HepG2 (cell line): Measurements from ENCODE around the gene APRT. TPM values are rescaled to one million over a fixed set of nuclear protein-coding genes. Genes with fewer than 3 reads are reported as not detected.
A peak's percentile ranks its signal among the peaks of the same experiment; 100 is the strongest.

Experiments used
- ATAC-seq: fragments of 200-7000 bp; cut with Tn5 transposase; 3 replicates; pipeline ENCODE4 v1.9.1; 2020; ENCODE audit warnings: mild to moderate bottlenecking, moderate library complexity
- BruUV-seq: library from RNA; stranded (reverse); fragments of 400-500 nt; replicated peaks from 2 replicates; lab custom pipeline; 2021; lab: Mats Ljungman, UMichigan
- CTCF ChIA-PET: fragments of 300-600 bp; formaldehyde crosslinking; extraction: SDS; loops from one replicate; lab custom pipeline; 2021; ENCODE audit warnings: low total read pairs, inconsistent platforms, low intra/inter-chr PET ratio; lab: Yijun Ruan, JAX
- POLR2A ChIA-PET: fragments of 350-600 bp; sonication (Branson Sonifier 250); formaldehyde crosslinking; loops from one replicate; lab custom pipeline; 2020; ENCODE audit warnings: antibody characterized with exemption, inconsistent platforms; lab: Yijun Ruan, JAX
- DNase-seq: peaks from one replicate; pipeline ENCODE4 v3.0.0-alpha.2; 2015; ENCODE audit warnings: low spot score
- FAIRE-seq: peaks from 3 replicates; lab custom pipeline; 2011; peaks lifted over from hg19 to GRCh38; lab: Jason Lieb, UNC
- H2AFZ ChIP-seq: one replicate; pipeline ENCODE4 v1.6.1; 2011; ENCODE audit warnings: low read length, inconsistent platforms
- H3K27ac ChIP-seq: fragments of 300-600 bp; 3 replicates; pipeline ENCODE4 v1.8.0; 2011; ENCODE audit warnings: mixed run types, mild to moderate bottlenecking, mixed read lengths, low read length, inconsistent platforms; ENCODE audit not compliant: insufficient read depth; ENCODE audit errors: extremely low read length
- H3K27me3 ChIP-seq, 2 experiments: fragments of 200-600 bp in 1 of 2; 2 replicates in 1 of 2; 3 replicates in 1 of 2; pipeline versions ENCODE4 v1.6.0 to v1.8.0; 2011; ENCODE audit warnings: low read length in 2 of 2, mild to moderate bottlenecking in 2 of 2, moderate library complexity in 2 of 2, inconsistent platforms in 1 of 2; ENCODE audit not compliant: insufficient read depth in 2 of 2, control insufficient read depth in 1 of 2
- H3K36me3 ChIP-seq, 2 experiments: fragments of 200-600 bp in 1 of 2; replicated peaks in 1 of 2; 2 replicates in 1 of 2; 3 replicates in 1 of 2; pipeline versions ENCODE4 v1.5.1 to v1.8.0; 2011; ENCODE audit warnings: low read length in 2 of 2, inconsistent platforms in 1 of 2; ENCODE audit not compliant: insufficient read depth in 2 of 2, control insufficient read depth in 1 of 2
- H3K4me1 ChIP-seq: 2 replicates; pipeline ENCODE4 v1.5.1; 2012; ENCODE audit warnings: low read length, inconsistent platforms; ENCODE audit not compliant: insufficient read depth
- H3K4me2 ChIP-seq: 2 replicates; pipeline ENCODE4 v1.6.0; 2011; ENCODE audit warnings: low read depth, low read length, inconsistent platforms
- H3K4me3 ChIP-seq, 3 experiments: fragments of 200-600 bp in 1 of 3; sonication (generic), shearing (Covaris generic) in 1 of 3; replicated peaks in 1 of 3; 2 replicates each; pipeline ENCODE4 v1.5.1; 2011 to 2016; ENCODE audit warnings: low read length in 3 of 3, inconsistent platforms in 2 of 3, low read depth in 2 of 3, mild to moderate bottlenecking in 2 of 3, control low read depth in 1 of 3, mixed read lengths in 1 of 3; ENCODE audit not compliant: insufficient read depth in 1 of 3
- H3K79me2 ChIP-seq: one replicate; pipeline ENCODE4 v1.6.1; 2011; ENCODE audit warnings: low read length, inconsistent platforms; ENCODE audit not compliant: insufficient read depth
- H3K9ac ChIP-seq: 2 replicates; pipeline ENCODE4 v1.6.0; 2011; ENCODE audit warnings: mild to moderate bottlenecking, low read depth, low read length, inconsistent platforms; ENCODE audit not compliant: insufficient read depth
- H3K9me3 ChIP-seq: 2 replicates; pipeline ENCODE4 v1.5.1; 2012; ENCODE audit warnings: mild to moderate bottlenecking, low read length
- H4K20me1 ChIP-seq: 2 replicates; pipeline ENCODE4 v1.6.0; 2011; ENCODE audit warnings: inconsistent platforms, mild to moderate bottlenecking, low read length, moderate library complexity; ENCODE audit not compliant: insufficient read depth
- CBFB ChIP-seq: sonication (generic); formaldehyde crosslinking; IDR thresholded peaks from 2 replicates; pipeline ENCODE4 v1.4.0; 2020; ENCODE audit warnings: missing genetic modification reagents
- CBX2 ChIP-seq, 2 experiments: fragments of 200-600 bp in 1 of 2; sonication (generic); formaldehyde crosslinking in 1 of 2; IDR thresholded peaks; 2 replicates each; pipeline versions ENCODE4 v1.7.0 to v1.8.1; 2018 to 2022; ENCODE audit warnings: low read depth in 2 of 2, low read length in 1 of 2, mild to moderate bottlenecking in 1 of 2, missing genetic modification reagents in 1 of 2
- DMAP1 ChIP-seq: IDR thresholded peaks from 2 replicates; pipeline ENCODE4 v1.6.1; 2016
- REPIN1 ChIP-seq: sonication (generic); formaldehyde crosslinking; IDR thresholded peaks from 2 replicates; pipeline ENCODE4 v1.8.0; 2022; ENCODE audit warnings: missing genetic modification reagents, low read depth, mild to moderate bottlenecking, borderline replicate concordance
- TAF15 ChIP-seq: fragments of 200-400 bp; formaldehyde crosslinking; IDR thresholded peaks from one replicate; pipeline ENCODE4 v1.6.1; 2018; ENCODE audit warnings: mild to moderate bottlenecking, low read depth, low read length; ENCODE audit not compliant: poor library complexity, severe bottlenecking
- TBP ChIP-seq: sonication (generic); formaldehyde crosslinking; IDR thresholded peaks from 2 replicates; pipeline ENCODE4 v1.5.0; 2020; ENCODE audit warnings: missing genetic modification reagents
- TEAD2 ChIP-seq: sonication (generic); formaldehyde crosslinking; IDR thresholded peaks from 2 replicates; pipeline ENCODE4 v1.9.0; 2021; ENCODE audit warnings: missing genetic modification reagents
- ZNF883 ChIP-seq: sonication (generic); formaldehyde crosslinking; IDR thresholded peaks from 2 replicates; pipeline ENCODE4 v1.5.1; 2020; ENCODE audit warnings: mild to moderate bottlenecking, missing genetic modification reagents; ENCODE audit errors: not compliant biosample characterization
- WGBS: methylation state at CpG from one replicate; pipeline ENCODE4 v1.1.6; 2017; ENCODE audit warnings: low lambda C conversion rate; 5-methylcytosine and 5-hydroxymethylcytosine counted together
- in situ Hi-C: cut with HindIII; loops from 2 replicates; pipeline ENCODE4 v1.10.0; 2017; ENCODE audit warnings: low pct_unique_long_range_greater_than_20kb; ENCODE audit not compliant: extremely low pct_ligation_motif_present
- intact Hi-C: fragments of 100-400 bp; cut with micrococcal nuclease; formaldehyde crosslinking; loops from one replicate; pipeline ENCODE4 v1.10.0; 2022; ENCODE audit not compliant: unreplicated experiment
- polyA plus RNA-seq, 8 experiments: library from polyadenylated mRNA; depleted of rRNA in 3 of 8; stranded (reverse) in 7 of 8; unstranded in 1 of 8; fragments of >200 nt; fragmentation: Illumina TruSeq in 4 of 8; extraction: Trizol in 4 of 8; gene quantifications; 2 replicates each; pipeline versions ENCODE4 v1.2.1 to v1.2.3, GENCODE V29; 2011 to 2016; ENCODE audit warnings: low read depth in 4 of 8, missing spikeins in 1 of 8, mixed read lengths in 1 of 8; ENCODE audit not compliant: insufficient read depth in 1 of 8
- total RNA-seq, 5 experiments: library from RNA; depleted of rRNA; stranded (reverse); fragments of >200 nt; fragmentation: Illumina TruSeq; extraction: Trizol; gene quantifications; 2 replicates each; pipeline ENCODE4 v1.2.3, GENCODE V29; 2016; ENCODE audit warnings: low read depth in 1 of 5
- TF ChIP-seq, protein P1 (sequence below): sonication (generic); formaldehyde crosslinking; conservative IDR thresholded peaks from 2 replicates; pipeline ENCODE4 v1.4.0; 2020; ENCODE audit warnings: missing genetic modification reagents
- TF ChIP-seq, protein P2 (sequence below): sonication (generic); formaldehyde crosslinking; IDR thresholded peaks from 2 replicates; pipeline ENCODE4 v1.8.1; 2022; ENCODE audit warnings: low read depth, mild to moderate bottlenecking, missing genetic modification reagents
- TF ChIP-seq, protein P3 (sequence below): sonication (generic); formaldehyde crosslinking; IDR thresholded peaks from 2 replicates; pipeline ENCODE4 v1.8.0; 2022; ENCODE audit warnings: mild to moderate bottlenecking, missing genetic modification reagents
- TF ChIP-seq, protein P4 (sequence below): IDR thresholded peaks from 2 replicates; pipeline ENCODE4 v1.6.1; 2016; ENCODE audit warnings: control low read depth
- TF ChIP-seq, protein P5 (sequence below): sonication (generic); formaldehyde crosslinking; IDR thresholded peaks from 2 replicates; pipeline ENCODE4 v1.5.0; 2020; ENCODE audit warnings: missing genetic modification reagents

APRT gene
- total and polyA plus RNA-seq, 2 of the 13 experiments (the other 11 are each of a cell fraction or from before 2014, with no cell fraction given) = 155 to 242 TPM

DNA sequence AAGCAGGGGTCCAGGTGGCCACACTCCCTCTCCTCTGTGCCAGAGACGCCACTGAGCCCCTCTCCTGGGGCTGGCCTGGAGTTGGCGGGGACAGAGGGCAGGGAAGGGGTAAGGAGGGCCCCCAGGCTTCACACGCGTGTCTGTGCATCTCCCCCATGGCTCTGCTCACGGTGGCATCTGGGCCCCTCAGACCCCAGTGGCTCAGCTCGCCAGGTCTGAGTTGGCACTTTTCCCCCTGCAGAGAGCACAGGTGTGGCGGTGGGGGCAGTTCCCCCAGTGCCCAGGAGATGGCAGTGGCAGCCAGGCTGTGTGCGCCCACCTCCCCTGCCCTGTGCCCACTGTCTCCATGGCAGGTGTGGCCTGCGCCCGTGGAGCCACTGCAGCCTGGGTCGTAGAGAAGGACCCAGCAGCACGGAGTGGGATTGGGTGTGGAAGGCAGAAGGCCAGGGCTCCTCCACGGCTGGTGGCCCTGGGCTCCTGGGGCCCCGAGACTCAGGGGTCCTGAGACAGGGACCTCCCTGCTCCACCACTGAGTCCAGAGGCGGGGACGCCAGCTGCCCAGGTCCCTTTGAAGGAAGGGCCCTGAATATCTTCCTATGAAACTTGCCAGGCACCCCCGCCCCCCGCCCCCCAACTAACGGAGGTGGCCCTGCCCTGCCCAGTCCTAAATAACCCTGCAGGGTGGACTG lies 4.3 kb upstream of the APRT start:
- Histone ChIP-seq H3K9ac (no peak overlapping the region), H3K4me3 (no peak overlapping the region), H3K9me3 (no peaks in the 10 kb centered on the region), H3K27me3 (peaks cover 0 to 5% of the 10 kb centered on the region in 2 experiments; a peak in 1 of 5 replicates), H4K20me1 (peaks cover 1% of the 10 kb centered on the region; the same call in 1 of the 2 replicates), H2AFZ (no peak overlapping the region), H3K36me3 (no peaks in the 10 kb centered on the region), H3K4me2 (no peak overlapping the region), H3K79me2 (peaks cover 4% of the 10 kb centered on the region), H3K27ac (no peak overlapping the region), H3K4me1 (peaks cover 33% of the 10 kb centered on the region)
- BruUV-seq = no TSS peak
- DNase-seq (peak; percentile 35), ATAC-seq (peak; percentile 41), FAIRE-seq (no peak)
- in situ Hi-C loops (loop anchor here (5.0 kb wide), 1 partner anchor 351 kb away; no protein-coding TSS in a partner anchor), intact Hi-C loops (loop anchor here (5.0 kb wide), 2 partner anchors 41 to 351 kb away; partner anchors contain the start of genes GALNS and TRAPPC2L)
- POLR2A ChIA-PET = interaction anchor here (0.7 kb wide), 1 partner anchor 15 kb away, joined by 3 read pairs; no protein-coding TSS in a partner anchor
- WGBS = 33% methylated on average over 3 of the region's 19 CpGs
- CTCF ChIA-PET = interaction anchor here (1.2 to 2.1 kb wide), 2 partner anchors 41 to 351 kb away, joined by 4 to 11 read pairs; partner anchors contain the start of genes GALNS and TRAPPC2L
- TF ChIP-seq, protein P1, sequence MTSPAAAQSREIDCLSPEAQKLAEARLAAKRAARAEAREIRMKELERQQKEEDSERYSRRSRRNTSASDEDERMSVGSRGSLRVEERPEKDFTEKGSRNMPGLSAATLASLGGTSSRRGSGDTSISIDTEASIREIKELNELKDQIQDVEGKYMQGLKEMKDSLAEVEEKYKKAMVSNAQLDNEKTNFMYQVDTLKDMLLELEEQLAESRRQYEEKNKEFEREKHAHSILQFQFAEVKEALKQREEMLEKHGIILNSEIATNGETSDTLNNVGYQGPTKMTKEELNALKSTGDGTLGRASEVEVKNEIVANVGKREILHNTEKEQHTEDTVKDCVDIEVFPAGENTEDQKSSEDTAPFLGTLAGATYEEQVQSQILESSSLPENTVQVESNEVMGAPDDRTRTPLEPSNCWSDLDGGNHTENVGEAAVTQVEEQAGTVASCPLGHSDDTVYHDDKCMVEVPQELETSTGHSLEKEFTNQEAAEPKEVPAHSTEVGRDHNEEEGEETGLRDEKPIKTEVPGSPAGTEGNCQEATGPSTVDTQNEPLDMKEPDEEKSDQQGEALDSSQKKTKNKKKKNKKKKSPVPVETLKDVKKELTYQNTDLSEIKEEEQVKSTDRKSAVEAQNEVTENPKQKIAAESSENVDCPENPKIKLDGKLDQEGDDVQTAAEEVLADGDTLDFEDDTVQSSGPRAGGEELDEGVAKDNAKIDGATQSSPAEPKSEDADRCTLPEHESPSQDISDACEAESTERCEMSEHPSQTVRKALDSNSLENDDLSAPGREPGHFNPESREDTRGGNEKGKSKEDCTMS (CRISPR knock-in tag) = no peak
- peak; percentile 78 for TF ChIP-seq TAF15
- peak; percentile 65; the same call in 1 of the 2 replicates for TF ChIP-seq REPIN1 (CRISPR knock-in tag)
- TF ChIP-seq, protein P2, sequence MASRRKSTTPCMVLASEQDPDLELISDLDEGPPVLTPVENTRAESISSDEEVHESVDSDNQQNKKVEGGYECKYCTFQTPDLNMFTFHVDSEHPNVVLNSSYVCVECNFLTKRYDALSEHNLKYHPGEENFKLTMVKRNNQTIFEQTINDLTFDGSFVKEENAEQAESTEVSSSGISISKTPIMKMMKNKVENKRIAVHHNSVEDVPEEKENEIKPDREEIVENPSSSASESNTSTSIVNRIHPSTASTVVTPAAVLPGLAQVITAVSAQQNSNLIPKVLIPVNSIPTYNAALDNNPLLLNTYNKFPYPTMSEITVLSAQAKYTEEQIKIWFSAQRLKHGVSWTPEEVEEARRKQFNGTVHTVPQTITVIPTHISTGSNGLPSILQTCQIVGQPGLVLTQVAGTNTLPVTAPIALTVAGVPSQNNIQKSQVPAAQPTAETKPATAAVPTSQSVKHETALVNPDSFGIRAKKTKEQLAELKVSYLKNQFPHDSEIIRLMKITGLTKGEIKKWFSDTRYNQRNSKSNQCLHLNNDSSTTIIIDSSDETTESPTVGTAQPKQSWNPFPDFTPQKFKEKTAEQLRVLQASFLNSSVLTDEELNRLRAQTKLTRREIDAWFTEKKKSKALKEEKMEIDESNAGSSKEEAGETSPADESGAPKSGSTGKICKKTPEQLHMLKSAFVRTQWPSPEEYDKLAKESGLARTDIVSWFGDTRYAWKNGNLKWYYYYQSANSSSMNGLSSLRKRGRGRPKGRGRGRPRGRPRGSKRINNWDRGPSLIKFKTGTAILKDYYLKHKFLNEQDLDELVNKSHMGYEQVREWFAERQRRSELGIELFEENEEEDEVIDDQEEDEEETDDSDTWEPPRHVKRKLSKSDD (CRISPR knock-in tag) = peak; percentile 41; the same call in 1 of the 2 replicates
- TF ChIP-seq CBX2 (IDR thresholded peaks at IDR 0.05; ENCODE audit: low read depth, low read length) = no peak
- no peak for TF ChIP-seq CBX2 (CRISPR knock-in tag; IDR thresholded peaks at IDR 0.05; ENCODE audit: low read depth)
- no peak for TF ChIP-seq DMAP1 (CRISPR knock-in tag)
- 0 out of 2 replicates have a peak, but pooled peaks have one; percentile 66 for TF ChIP-seq CBFB (CRISPR knock-in tag)
- TF ChIP-seq, protein P3, sequence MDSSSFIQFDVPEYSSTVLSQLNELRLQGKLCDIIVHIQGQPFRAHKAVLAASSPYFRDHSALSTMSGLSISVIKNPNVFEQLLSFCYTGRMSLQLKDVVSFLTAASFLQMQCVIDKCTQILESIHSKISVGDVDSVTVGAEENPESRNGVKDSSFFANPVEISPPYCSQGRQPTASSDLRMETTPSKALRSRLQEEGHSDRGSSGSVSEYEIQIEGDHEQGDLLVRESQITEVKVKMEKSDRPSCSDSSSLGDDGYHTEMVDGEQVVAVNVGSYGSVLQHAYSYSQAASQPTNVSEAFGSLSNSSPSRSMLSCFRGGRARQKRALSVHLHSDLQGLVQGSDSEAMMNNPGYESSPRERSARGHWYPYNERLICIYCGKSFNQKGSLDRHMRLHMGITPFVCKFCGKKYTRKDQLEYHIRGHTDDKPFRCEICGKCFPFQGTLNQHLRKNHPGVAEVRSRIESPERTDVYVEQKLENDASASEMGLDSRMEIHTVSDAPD (CRISPR knock-in tag) = peak; percentile 51; the same call in 1 of the 2 replicates
- TF ChIP-seq, protein P4, sequence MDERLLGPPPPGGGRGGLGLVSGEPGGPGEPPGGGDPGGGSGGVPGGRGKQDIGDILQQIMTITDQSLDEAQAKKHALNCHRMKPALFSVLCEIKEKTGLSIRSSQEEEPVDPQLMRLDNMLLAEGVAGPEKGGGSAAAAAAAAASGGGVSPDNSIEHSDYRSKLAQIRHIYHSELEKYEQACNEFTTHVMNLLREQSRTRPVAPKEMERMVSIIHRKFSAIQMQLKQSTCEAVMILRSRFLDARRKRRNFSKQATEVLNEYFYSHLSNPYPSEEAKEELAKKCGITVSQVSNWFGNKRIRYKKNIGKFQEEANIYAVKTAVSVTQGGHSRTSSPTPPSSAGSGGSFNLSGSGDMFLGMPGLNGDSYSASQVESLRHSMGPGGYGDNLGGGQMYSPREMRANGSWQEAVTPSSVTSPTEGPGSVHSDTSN (CRISPR knock-in tag) = no peak
- TF ChIP-seq, protein P5, sequence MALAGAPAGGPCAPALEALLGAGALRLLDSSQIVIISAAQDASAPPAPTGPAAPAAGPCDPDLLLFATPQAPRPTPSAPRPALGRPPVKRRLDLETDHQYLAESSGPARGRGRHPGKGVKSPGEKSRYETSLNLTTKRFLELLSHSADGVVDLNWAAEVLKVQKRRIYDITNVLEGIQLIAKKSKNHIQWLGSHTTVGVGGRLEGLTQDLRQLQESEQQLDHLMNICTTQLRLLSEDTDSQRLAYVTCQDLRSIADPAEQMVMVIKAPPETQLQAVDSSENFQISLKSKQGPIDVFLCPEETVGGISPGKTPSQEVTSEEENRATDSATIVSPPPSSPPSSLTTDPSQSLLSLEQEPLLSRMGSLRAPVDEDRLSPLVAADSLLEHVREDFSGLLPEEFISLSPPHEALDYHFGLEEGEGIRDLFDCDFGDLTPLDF (CRISPR knock-in tag) = no peak
- peak; percentile 27 for TF ChIP-seq ZNF883 (CRISPR knock-in tag)
- no peak for TF ChIP-seq TEAD2
- TF ChIP-seq TBP = no peak
